HG03060 (cell line): Measurements from ENCODE around the gene IP6K2.

Experiments used
- ATAC-seq: cut with Tn5 transposase; IDR thresholded peaks from one replicate; pipeline ENCODE4 v1.9.1; 2021; ENCODE audit warnings: low read depth, moderate number of reproducible peaks; ENCODE audit not compliant: unreplicated experiment

The IP6K2 gene

GRCh38 chr3:48692551-48692950 is 24.5 kb downstream of the IP6K2 start:
- no peak for ATAC-seq

DNA sequence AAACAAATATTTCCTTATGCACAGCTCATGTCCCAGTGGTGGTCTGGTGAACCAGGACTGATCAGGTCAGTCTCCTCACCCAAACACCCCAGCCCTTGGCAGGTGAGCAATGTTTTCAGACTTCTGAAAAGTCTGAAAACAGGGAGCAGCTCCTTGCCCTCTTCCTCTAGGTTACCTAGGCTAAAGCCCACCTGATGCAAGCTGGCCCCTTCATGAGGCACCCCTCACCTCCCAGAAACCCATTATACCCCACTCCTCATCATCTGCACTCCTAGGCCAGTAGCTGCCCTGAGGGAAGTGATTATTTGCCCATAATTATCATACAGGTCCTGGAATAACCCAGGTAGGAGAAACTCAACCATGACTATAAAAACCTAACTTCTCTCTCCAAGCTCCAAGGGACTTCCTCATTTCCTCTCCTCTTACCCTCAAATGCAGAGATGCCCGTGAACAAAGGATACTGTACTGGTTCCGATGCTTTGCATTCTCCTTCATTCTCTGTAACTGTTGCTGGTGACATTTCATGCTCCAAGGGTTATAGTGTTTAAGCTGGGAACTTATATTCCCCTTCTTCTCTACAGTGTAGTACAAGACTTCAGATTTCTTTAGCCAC is 26.1 kb downstream of the IP6K2 start:
- ATAC-seq: no peak

DNA sequence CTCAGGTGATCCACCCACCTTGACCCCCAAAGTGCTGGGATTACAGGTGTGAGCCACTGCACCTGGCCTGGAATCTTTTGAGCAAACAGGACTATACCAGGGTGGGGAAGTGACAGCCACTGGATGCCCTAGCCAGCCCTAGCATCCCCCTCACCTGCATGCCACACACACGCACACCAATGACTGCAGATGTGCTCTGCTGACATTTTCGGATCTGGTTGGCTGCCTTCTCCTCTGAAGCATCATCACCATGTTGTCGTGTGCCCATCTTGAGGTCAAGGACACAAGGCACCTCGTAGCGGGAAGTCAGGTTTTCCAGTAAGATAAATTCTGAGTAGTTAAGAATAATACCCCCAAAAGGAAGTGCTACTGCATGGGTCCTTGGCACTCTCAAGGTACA is 27.6 kb downstream of the IP6K2 start:
- no peak for ATAC-seq

GRCh38 chr3:48688737-48689075 is 28.3 kb downstream of the IP6K2 start:
- no peak for ATAC-seq

DNA sequence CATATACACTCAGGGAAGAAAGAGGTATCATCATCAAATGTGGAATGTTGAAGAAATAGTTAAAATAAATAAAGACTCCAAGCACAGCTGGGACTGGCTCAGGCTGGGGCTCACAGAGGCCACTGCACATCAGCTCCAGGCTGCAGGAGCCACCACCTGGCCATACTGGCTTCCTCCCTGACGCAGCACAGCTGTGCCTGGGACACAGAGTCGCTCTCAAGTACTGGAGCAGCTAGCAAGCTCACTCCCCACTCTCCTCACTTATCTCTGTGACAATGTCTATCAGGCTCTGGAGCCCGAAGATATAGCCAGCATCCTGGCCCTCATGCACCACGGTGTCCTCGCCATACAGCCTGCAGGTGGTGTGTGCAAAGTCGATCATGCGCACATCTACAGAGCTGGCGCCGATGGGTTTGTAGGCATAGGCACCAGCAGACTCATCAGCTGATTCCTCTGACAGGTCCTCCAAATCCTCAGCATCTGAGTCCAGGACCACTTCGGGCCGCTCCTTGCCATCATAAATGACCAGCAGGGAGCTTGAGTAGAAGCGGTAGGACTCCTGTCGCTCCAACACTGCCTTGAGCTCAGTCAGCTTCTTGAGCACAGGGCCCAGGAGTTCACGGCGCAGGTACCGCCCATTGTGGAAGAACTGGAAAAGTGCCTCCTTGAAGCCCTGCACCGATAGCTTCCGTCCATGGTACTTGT is 28.8 kb downstream of the IP6K2 start:
- ATAC-seq: no peak

GRCh38 chr3:48687220-48687678 is 29.8 kb downstream of the IP6K2 start:
- no peak for ATAC-seq

GRCh38 chr3:48686538-48687219 is 30.3 kb downstream of the IP6K2 start:
- ATAC-seq: no peak

GRCh38 chr3:48685603-48686511 is 31.2 kb downstream of the IP6K2 start, which contains the start of gene NCKIPSD:
Gene NCKIPSD, minus strand, starts transcription at chr3:48685915. Its CDS starts 108 bp downstream, at chr3:48685807.
- ATAC-seq: peak; percentile 50

GRCh38 chr3:48685293-48685602 is 31.8 kb downstream of the IP6K2 start:
- ATAC-seq: no peak

GRCh38 chr3:48684480-48685143 is 32.4 kb downstream of the IP6K2 start:
- no peak for ATAC-seq

- ATAC-seq: no peak
Measured at GRCh38 chr3:48684054-48684349, 33.0 kb downstream of the IP6K2 start.

DNA sequence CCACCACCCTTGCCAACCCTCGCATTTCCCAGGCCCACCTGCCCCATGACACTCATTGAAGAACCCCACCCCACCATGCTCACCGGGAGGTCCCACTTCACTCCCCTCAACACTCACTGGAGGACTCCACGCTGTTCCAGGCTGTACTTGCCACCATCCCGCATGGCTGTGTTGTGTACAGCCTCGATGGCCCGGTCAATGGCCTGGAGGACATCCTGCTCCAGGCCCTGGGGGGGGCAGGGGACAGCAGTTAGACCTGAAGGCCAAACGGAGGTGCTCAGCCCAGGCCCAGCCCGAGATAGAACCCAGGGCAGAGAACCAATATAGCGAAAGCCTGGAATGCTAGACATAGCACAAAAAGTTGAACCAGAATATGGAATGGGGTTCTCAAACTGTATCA is 34.2 kb downstream of the IP6K2 start:
- no peak for ATAC-seq

- no peak for ATAC-seq
Measured at GRCh38 chr3:48681974-48682610, 34.9 kb downstream of the IP6K2 start.

GRCh38 chr3:48681541-48681880 is 35.5 kb downstream of the IP6K2 start:
- no peak for ATAC-seq

DNA sequence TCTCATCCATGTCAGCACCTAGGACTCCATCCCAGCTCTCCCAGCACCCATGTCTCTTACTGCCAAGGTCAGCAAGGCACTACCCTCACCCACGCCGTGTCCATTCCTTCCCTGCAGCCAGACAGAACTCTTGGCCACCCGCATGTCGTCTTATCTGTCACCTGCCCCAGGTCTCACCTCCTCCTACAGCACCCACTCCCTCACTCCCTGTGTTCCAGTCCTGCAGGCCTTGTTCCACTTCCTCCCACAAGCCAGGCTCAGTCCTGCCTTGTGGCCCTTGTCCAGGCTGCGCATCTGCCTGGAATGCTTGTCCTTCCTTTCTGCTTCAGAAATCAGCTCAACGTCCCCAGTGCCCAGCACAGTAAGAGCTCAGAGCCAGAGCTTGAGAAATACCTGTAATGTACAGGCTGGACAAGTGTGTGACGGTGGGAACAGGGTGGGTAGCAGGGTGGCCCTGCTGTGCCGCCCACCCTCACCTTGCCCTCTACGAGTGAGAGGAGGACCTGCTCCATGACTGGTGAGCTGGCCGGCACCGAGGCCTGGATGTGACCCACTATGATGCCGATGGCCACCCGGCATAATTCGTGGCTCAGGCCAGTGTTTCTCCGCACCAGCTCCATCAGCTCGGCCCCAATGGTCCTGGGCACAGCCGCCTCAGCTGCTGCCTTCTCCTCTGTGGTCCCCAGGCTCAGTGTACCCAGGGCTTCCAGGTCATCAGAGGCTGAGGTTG is 36.0 kb downstream of the IP6K2 start:
- ATAC-seq: no peak

DNA sequence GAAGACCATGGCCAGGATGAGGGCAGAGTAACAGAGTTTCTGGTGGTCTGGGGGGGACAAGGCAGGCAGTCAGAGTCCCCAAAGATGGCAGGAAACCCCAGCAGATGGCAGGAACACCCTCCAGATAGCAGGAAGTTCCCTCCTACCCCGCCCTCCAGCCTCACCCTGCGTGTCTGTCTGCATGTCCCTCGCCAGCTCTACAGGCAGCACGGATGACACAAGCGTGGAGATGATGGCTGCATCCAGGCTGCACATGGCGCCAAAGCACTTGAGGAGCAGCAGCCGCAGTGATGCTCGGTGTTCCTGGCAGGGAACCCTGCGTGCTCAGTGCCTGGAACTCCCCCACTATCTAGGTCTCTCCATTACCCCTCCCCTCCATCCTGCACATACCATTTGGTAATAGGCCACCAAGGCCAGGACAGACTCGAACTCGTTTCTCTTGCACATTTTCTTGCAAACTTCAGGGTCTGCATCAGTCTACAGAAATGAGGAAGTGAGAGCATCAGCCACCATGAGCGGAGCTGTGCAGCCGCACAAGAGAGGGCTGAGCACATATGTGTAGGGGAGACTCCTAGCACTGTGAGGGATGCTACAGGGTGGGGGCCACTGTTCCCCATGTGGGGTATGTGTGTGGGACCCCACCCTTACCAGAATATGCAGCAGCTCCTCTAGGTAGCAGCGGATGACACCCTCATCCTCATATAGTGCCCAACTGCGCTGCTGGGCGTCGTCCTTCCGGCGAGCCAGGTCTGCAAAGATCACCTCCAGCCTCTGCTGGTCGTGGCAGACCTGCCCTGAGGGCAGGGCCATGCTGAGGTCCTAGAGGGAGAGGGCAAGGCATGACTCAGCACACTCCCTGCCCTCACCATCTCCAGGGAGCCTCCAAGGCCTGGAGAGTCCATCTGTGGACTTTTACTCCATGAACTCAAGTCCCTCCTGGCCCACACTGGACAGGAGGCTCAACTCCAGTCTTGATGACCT is 37.3 kb downstream of the IP6K2 start:
- ATAC-seq: no peak

- no peak for ATAC-seq
Measured at GRCh38 chr3:48678566-48679380, 38.2 kb downstream of the IP6K2 start.

GRCh38 chr3:48678056-48678455 is 39.0 kb downstream of the IP6K2 start:
- no peak for ATAC-seq
